GM13977 (cell line): ENCODE results near the gene ZNF236.
A peak's percentile ranks its signal among the peaks of the same experiment; 100 is the strongest.

Experiments
- DNase-seq: peaks from one replicate; pipeline ENCODE4 v3.0.0; 2012; ENCODE audit warnings: low spot score
- CTCF ChIP-seq: IDR thresholded peaks from 2 replicates; pipeline ENCODE4 v1.5.1; 2012; ENCODE audit warnings: mild to moderate bottlenecking, control low read depth; ENCODE audit not compliant: insufficient read depth; ENCODE audit errors: extremely low read depth, missing control alignments
- in situ Hi-C: fragments of 300-500 bp; cut with MboI; formaldehyde crosslinking; loops from one replicate; pipeline ENCODE4 v1.12.0; 2022; ENCODE audit warnings: low sequenced_read_pairs, low pct_unique_long_range_greater_than_20kb, mixed read lengths, inconsistent platforms; ENCODE audit not compliant: unreplicated experiment

Gene ZNF236

GRCh38 chr18:76923485-76924085 is 101.2 kb downstream of the ZNF236 start:
- TF ChIP-seq CTCF, result peak; percentile 44
- in situ Hi-C loops, result no loop called here
- DNase-seq, result no peak

GRCh38 chr18:76925501-76925900 is 103.1 kb downstream of the ZNF236 start:
- in situ Hi-C loops, result no loop called here
- no peak for DNase-seq
- no peak for TF ChIP-seq CTCF

GRCh38 chr18:76927223-76927725 is 104.9 kb downstream of the ZNF236 start:
- DNase-seq, result no peak
- in situ Hi-C loops, result no loop called here
- no peak for TF ChIP-seq CTCF

GRCh38 chr18:76928179-76928868 is 106.0 kb downstream of the ZNF236 start:
- in situ Hi-C loops, result no loop called here
- DNase-seq, result no peak
- no peak for TF ChIP-seq CTCF

GRCh38 chr18:76931171-76931570 is 108.8 kb downstream of the ZNF236 start:
- DNase-seq, result no peak
- TF ChIP-seq CTCF, result no peak
- in situ Hi-C loops, result loop anchor here (10.0 kb wide), 1 partner anchor 54 kb away; no protein-coding TSS in a partner anchor

- in situ Hi-C loops, result loop anchor here (10.0 kb wide), 1 partner anchor 53 kb away; no protein-coding TSS in a partner anchor
- DNase-seq, result no peak
- no peak for TF ChIP-seq CTCF
These were observed 109.9 kb downstream of the ZNF236 start for GRCh38 chr18:76932026-76932819.
